HS-27A (cell line): ENCODE data around the gene TRMT61A.

Source experiments
- DNase-seq: peaks from one replicate; pipeline ENCODE4 v3.0.0-alpha.2; 2012; ENCODE audit warnings: low read depth, missing footprints

TRMT61A gene

DNA sequence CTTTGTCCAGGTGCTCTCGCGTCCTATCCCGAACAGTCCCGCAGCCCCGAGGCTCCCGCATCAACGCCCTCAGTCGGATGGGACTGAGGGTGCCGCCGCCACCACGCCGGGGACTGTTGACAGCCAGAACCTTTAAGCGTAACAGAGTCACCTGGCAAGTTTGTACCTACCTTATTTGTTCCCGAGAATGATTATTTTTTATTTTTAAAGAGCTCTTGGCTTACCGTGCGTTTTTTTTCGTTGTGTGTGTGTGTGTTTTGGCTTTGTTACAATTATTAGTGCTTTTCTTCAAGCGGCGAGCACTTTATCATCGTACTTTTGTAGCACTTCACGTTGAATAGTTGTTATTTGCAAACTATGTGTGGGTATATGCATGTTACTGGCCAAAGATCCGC, 34.2 kb downstream of the TRMT61A start:
- DNase-seq: no peak

- DNase-seq: no peak
Observed at GRCh38 chr14:103563844-103564505, 35.0 kb downstream of the TRMT61A start.

DNA sequence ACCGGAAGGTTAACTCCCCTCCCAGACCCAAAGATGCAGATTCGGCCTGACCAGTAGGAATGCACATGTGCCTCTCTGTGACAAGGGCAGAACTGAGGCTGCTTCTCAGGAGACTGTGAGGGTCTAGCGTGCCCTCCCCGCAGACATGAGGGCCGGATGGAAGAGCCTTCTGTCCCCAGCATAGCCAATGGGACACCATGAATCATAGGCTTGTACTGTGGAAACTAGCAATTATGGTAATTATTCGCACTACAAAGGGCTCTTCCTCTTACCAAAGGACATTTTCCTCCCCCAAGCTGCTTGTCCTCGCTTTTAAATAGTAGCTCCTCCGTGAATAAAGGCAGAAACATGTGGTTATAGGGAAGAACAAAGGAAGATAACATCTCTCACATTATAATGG, 40.0 kb downstream of the TRMT61A start:
- no peak for DNase-seq

DNA sequence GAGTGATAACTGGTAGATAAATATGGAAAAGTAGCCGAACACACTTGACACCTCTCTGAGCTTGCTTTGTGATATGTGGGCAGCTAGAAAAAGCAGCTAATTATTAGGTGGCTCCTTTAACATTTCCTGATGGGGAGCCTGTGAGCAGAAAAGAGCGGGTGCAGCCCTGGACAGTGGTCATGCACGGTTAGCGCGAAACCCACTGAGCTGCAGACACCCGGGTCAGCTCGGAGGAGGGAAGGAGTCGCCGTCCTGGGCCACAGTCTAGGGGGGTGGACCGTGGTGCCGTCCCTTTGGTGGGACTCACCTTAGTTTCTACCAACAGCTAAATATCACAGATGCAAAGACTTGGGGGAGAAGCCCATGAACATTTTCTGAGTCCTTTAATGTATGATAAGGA, 40.4 kb downstream of the TRMT61A start:
- no peak for DNase-seq

GRCh38 chr14:103574104-103574503, 45.1 kb downstream of the TRMT61A start:
- DNase-seq: no peak

DNA sequence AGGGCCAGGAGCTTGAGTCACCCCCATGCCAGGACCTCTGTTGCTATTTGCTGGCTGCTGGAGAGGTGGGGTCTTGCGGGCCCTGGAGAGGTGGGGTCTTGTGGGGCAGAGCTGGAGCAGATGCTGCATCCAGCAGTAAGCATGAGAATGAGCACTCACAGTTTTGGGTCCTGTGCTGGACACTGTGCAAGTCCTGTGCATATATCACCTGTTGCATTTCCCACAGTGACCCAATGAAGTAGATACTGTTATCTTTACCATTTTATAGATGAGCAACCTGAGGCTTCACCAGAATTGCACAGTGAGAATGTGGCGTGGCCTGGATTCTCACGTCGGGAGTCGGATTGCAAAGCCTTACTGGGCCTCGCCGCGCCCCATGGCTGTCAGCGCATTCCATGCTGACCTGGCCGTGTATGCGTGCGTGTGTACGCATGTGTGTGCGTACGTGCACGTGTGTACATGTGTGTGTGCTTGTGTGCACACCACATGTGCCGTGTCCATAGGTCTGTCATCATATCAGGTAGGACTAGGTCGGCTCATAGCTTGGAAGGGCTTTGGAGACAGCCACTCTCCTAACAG, 45.8 kb downstream of the TRMT61A start:
- no peak for DNase-seq

- no peak for DNase-seq
Observed at GRCh38 chr14:103576371-103577024, 47.5 kb downstream of the TRMT61A start.

- no peak for DNase-seq
Observed at GRCh38 chr14:103578401-103579075, 49.5 kb downstream of the TRMT61A start.

DNA sequence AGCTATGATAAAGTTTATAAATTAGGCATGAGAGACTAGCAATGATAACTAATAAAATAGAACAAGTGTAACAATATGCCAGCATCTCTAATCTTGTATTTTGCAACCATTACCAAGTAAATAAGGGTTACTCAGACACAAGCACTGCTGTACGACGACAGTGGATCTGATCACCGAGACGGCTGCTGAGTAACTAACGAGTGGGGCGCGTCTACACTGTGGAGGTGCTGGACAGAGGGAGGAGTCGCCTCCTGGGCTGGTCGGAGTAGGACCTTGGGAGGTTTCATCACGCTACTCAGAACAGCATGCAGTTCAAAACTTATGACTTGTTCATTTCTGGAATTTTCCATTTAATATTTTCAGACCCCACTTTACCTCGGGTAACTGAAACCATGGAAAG, 52.2 kb downstream of the TRMT61A start:
- no peak for DNase-seq

GRCh38 chr14:103581954-103582703, 53.1 kb downstream of the TRMT61A start:
- DNase-seq: no peak

- DNase-seq: no peak
Observed at GRCh38 chr14:103584326-103584915, 55.4 kb downstream of the TRMT61A start.
